ENCODE results near the gene SETD3. TPM values are rescaled to one million over a fixed set of nuclear protein-coding genes. Genes with fewer than 3 reads are reported as not detected.

Gene SETD3
- total and polyA plus RNA-seq, 2 experiments from 2014 or later, result 40.7 to 68.0 TPM

GRCh38 chr14:99462210-99462609 is 18.4 kb downstream of the SETD3 start:
- H3K9me3 Mint-ChIP-seq, result no peaks in the 10 kb centered on the region
- Histone ChIP-seq H3F3A (replicated peaks; ENCODE audit: low read depth) (peaks cover 3% of the 10 kb centered on the region; the same call in 1 of the 2 replicates), H3K4me1 (ENCODE audit: insufficient read depth) (peaks cover 29% of the 10 kb centered on the region), H3K27me3 (ENCODE audit: insufficient read depth) (no peaks in the 10 kb centered on the region), H2AFZ (no peak overlapping the region), H4K20me1 (replicated peaks; ENCODE audit: insufficient read depth) (peaks cover 15% of the 10 kb centered on the region), H3K27ac (ENCODE audit: low read depth) (no peak overlapping the region), H3K36me3 (ENCODE audit: insufficient read depth) (peaks cover 10% of the 10 kb centered on the region; the same call in 1 of the 2 replicates), H3K9me2 (ENCODE audit: insufficient read depth) (no peaks in the 10 kb centered on the region), H3K4me2 (peak overlapping the region; percentile 27; the same call in 1 of the 2 replicates), H3K4me3 (peak overlapping the region; percentile 8; the same call in 1 of the 2 replicates), H3K79me2 (replicated peaks; ENCODE audit: insufficient read depth) (peaks cover 42% of the 10 kb centered on the region)
- peaks cover 39% of the 10 kb centered on the region for H3K4me1 Mint-ChIP-seq
- no peak overlapping the region for H3K4me3 Mint-ChIP-seq
- peaks cover 20% of the 10 kb centered on the region for H3K36me3 Mint-ChIP-seq (ENCODE audit: low read depth)
- ATAC-seq, result no peak; the same call in 2 of the 3 replicates
- DNase-seq (ENCODE audit: low spot score), result no peak
- H3K27me3 Mint-ChIP-seq (ENCODE audit: insufficient read depth, low read depth, poor library complexity), result peaks cover 6% of the 10 kb centered on the region
- peak overlapping the region; percentile 39; the same call in 1 of the 2 replicates for H3K27ac Mint-ChIP-seq
- TF ChIP-seq EZH2 (IDR thresholded peaks at IDR 0.05; ENCODE audit: low read depth, unreplicated experiment) (no peak), ZNF331 (CRISPR knock-in tag; IDR thresholded peaks at IDR 0.05; ENCODE audit: low read depth) (no peak), ZNF462 (CRISPR knock-in tag; IDR thresholded peaks at IDR 0.05) (no peak), EZH2phosphoT487 (IDR thresholded peaks at IDR 0.05; ENCODE audit: unreplicated experiment) (no peak), STAT1 (IDR thresholded peaks at IDR 0.05; ENCODE audit: unreplicated experiment) (no peak), ZNF114 (CRISPR knock-in tag; IDR thresholded peaks at IDR 0.05) (no peak), REST (IDR thresholded peaks at IDR 0.05; ENCODE audit: unreplicated experiment) (no peak), JUNB (IDR thresholded peaks at IDR 0.05; ENCODE audit: unreplicated experiment) (no peak), ETS1 (IDR thresholded peaks at IDR 0.05) (no peak), NANOG (IDR thresholded peaks at IDR 0.05; ENCODE audit: borderline replicate concordance) (no peak), POLR2AphosphoS5 (IDR thresholded peaks at IDR 0.05; ENCODE audit: low read depth) (no peak), CTCF (conservative IDR thresholded peaks at IDR 0.05; ENCODE audit: low read depth in 2 of 2) (no peak), CREB1 (CRISPR knock-in tag; IDR thresholded peaks at IDR 0.05; ENCODE audit: low read depth) (no peak)
